ENCODE measurements around the gene KCNQ1OT1. TPM values are rescaled to one million over a fixed set of nuclear protein-coding genes. Genes with fewer than 3 reads are reported as not detected.

The KCNQ1OT1 gene
- total RNA-seq, 1 donor from 2014 or later = 5.0 TPM

Other genes with a start within 250 kb of the KCNQ1OT1 start
- gene CDKN1C, start 185.8 kb upstream of the KCNQ1OT1 start, total RNA-seq = 21.5 TPM
- 15.9 TPM for gene PHLDA2, start 229.4 kb upstream of the KCNQ1OT1 start, total RNA-seq

All from ureter (tissue), 1 donor.